CD8-positive, alpha-beta memory T cell (primary cell): Measurements from ENCODE around the gene HDGFL2. TPM values are rescaled to one million over a fixed set of nuclear protein-coding genes. Genes with fewer than 3 reads are reported as not detected.
A peak's percentile ranks its signal among the peaks of the same experiment; 100 is the strongest.

ENCODE experiments used
- CTCF ChIA-PET: fragments of 350-600 bp; sonication (Branson Sonifier 250); formaldehyde crosslinking; loops from one replicate; lab custom pipeline; 2021; ENCODE audit warnings: antibody characterized with exemption; lab: Charles Lee
- POLR2A ChIA-PET: fragments of 350-600 bp; sonication (Branson Sonifier 250); formaldehyde crosslinking; loops from one replicate; lab custom pipeline; 2021; ENCODE audit warnings: antibody characterized with exemption; lab: Charles Lee
- DNase-seq, 5 donors: peaks; one replicate each; pipeline versions ENCODE4 v3.0.0 to v3.0.0-alpha.2; 2020 to 2022; ENCODE audit warnings: mixed read lengths in 1 of 5
- H3K27ac ChIP-seq: one replicate; pipeline ENCODE4 v1.7.0; 2013; ENCODE audit warnings: low read depth, mild to moderate bottlenecking, low read length, moderate library complexity
- H3K27me3 ChIP-seq: 2 replicates; pipeline ENCODE4 v1.7.0; 2013; ENCODE audit warnings: low read length, mild to moderate bottlenecking; ENCODE audit not compliant: insufficient read depth, poor library complexity, severe bottlenecking
- H3K36me3 ChIP-seq: 2 replicates; pipeline ENCODE4 v1.7.0; 2013; ENCODE audit warnings: mild to moderate bottlenecking, low read length, moderate library complexity; ENCODE audit not compliant: insufficient read depth
- H3K4me1 ChIP-seq: 2 replicates; pipeline ENCODE4 v1.7.0; 2013; ENCODE audit warnings: mild to moderate bottlenecking, low read length, moderate library complexity; ENCODE audit not compliant: insufficient read depth
- H3K4me3 ChIP-seq: 2 replicates; pipeline ENCODE4 v1.7.0; 2013; ENCODE audit warnings: mild to moderate bottlenecking, low read length
- H3K9me3 ChIP-seq: 2 replicates; pipeline ENCODE4 v1.7.0; 2013; ENCODE audit warnings: mild to moderate bottlenecking, low read length
- H3K27ac Mint-ChIP-seq, 8 donors: one replicate each; pipeline ENCODE4 v1.8.0; 2020 to 2021; ENCODE audit warnings: mixed read lengths in 8 of 8, mild to moderate bottlenecking in 6 of 8, inconsistent platforms in 3 of 8, moderate library complexity in 3 of 8
- H3K27me3 Mint-ChIP-seq, 2 donors: one replicate each; pipeline ENCODE4 v1.8.0; 2020 to 2021; ENCODE audit warnings: mixed read lengths in 2 of 2, mild to moderate bottlenecking in 1 of 2, moderate library complexity in 1 of 2
- H3K36me3 Mint-ChIP-seq, 3 donors: one replicate each; pipeline ENCODE4 v1.8.0; 2020 to 2021; ENCODE audit warnings: mixed read lengths in 3 of 3, inconsistent platforms in 1 of 3, mild to moderate bottlenecking in 1 of 3
- H3K4me1 Mint-ChIP-seq, 3 donors: one replicate each; pipeline ENCODE4 v1.8.0; 2020 to 2021; ENCODE audit warnings: mixed read lengths in 3 of 3, inconsistent platforms in 1 of 3, mild to moderate bottlenecking in 1 of 3
- H3K4me3 Mint-ChIP-seq, 7 donors: one replicate each; pipeline ENCODE4 v1.8.0; 2020 to 2021; ENCODE audit warnings: mixed read lengths in 7 of 7, mild to moderate bottlenecking in 6 of 7, moderate library complexity in 4 of 7, inconsistent platforms in 2 of 7
- H3K9me3 Mint-ChIP-seq, 5 donors: one replicate each; pipeline ENCODE4 v1.8.0; 2020 to 2022; ENCODE audit warnings: mixed read lengths in 5 of 5, mild to moderate bottlenecking in 3 of 5, moderate library complexity in 2 of 5, inconsistent platforms in 1 of 5
- polyA plus RNA-seq: library from polyadenylated mRNA; unstranded; fragments of 300-500 nt; fragmentation: Illumina TruSeq; gene quantifications from one replicate; pipeline ENCODE4 v1.2.3, GENCODE V29; 2021
- total RNA-seq, 2 experiments: library from RNA; stranded (reverse); gene quantifications; one replicate each; pipeline ENCODE4 v1.2.3, GENCODE V29; 2021

HDGFL2 gene
- total and polyA plus RNA-seq, 3 experiments from 2014 or later = 24.9 to 45.4 (median 42.7) TPM

GRCh38 chr19:4505570-4506448 lies 33.7 kb downstream of the HDGFL2 start:
- H3K4me3 Mint-ChIP-seq = no peak overlapping the region
- no peaks in the 10 kb centered on the region for H3K9me3 ChIP-seq
- peaks cover 3 to 34% (median 4%) of the 10 kb centered on the region in 3 donors for H3K36me3 Mint-ChIP-seq
- H3K4me1 Mint-ChIP-seq = no peaks in the 10 kb centered on the region
- CTCF ChIA-PET = no interaction called here
- POLR2A ChIA-PET = no interaction called here
- DNase-seq = no peak
- no peaks in the 10 kb centered on the region for H3K4me1 ChIP-seq
- no peak overlapping the region for H3K4me3 ChIP-seq
- peak overlapping the region in 1 of 8 donors; percentile 89 for H3K27ac Mint-ChIP-seq
- no peaks in the 10 kb centered on the region for H3K27me3 Mint-ChIP-seq
- H3K9me3 Mint-ChIP-seq = no peaks in the 10 kb centered on the region
- H3K27me3 ChIP-seq = no peaks in the 10 kb centered on the region
- H3K27ac ChIP-seq = no peak overlapping the region
- H3K36me3 ChIP-seq = no peaks in the 10 kb centered on the region

GRCh38 chr19:4506449-4507149 lies 34.5 kb downstream of the HDGFL2 start:
- Histone ChIP-seq H3K4me1 (no peaks in the 10 kb centered on the region), H3K4me3 (no peak overlapping the region), H3K27ac (no peak overlapping the region), H3K36me3 (no peaks in the 10 kb centered on the region), H3K9me3 (no peaks in the 10 kb centered on the region), H3K27me3 (no peaks in the 10 kb centered on the region)
- no peaks in the 10 kb centered on the region for H3K9me3 Mint-ChIP-seq
- H3K36me3 Mint-ChIP-seq = peaks cover 3 to 32% (median 4%) of the 10 kb centered on the region in 3 donors
- peak overlapping the region in 2 of 8 donors; percentile 59 to 89 for H3K27ac Mint-ChIP-seq
- peak overlapping the region in 1 of 7 donors; percentile 77 for H3K4me3 Mint-ChIP-seq
- H3K27me3 Mint-ChIP-seq = no peaks in the 10 kb centered on the region
- POLR2A ChIA-PET = no interaction called here
- DNase-seq = no peak
- CTCF ChIA-PET = no interaction called here
- no peaks in the 10 kb centered on the region for H3K4me1 Mint-ChIP-seq

GRCh38 chr19:4507150-4507452 lies 35.0 kb downstream of the HDGFL2 start:
- H3K4me1 Mint-ChIP-seq = no peaks in the 10 kb centered on the region
- CTCF ChIA-PET = no interaction called here

GRCh38 chr19:4507804-4508203 lies 35.7 kb downstream of the HDGFL2 start:
- Mint-ChIP-seq H3K4me3 (no peak overlapping the region), H3K9me3 (no peaks in the 10 kb centered on the region), H3K27ac (no peak overlapping the region), H3K27me3 (no peaks in the 10 kb centered on the region), H3K4me1 (no peaks in the 10 kb centered on the region), H3K36me3 (peaks cover 3 to 23% (median 4%) of the 10 kb centered on the region in 3 donors)
- Histone ChIP-seq H3K4me1 (no peaks in the 10 kb centered on the region), H3K27me3 (no peaks in the 10 kb centered on the region), H3K9me3 (no peaks in the 10 kb centered on the region), H3K36me3 (no peaks in the 10 kb centered on the region), H3K27ac (no peak overlapping the region), H3K4me3 (no peak overlapping the region)
- CTCF ChIA-PET = no interaction called here
- DNase-seq = no peak
- POLR2A ChIA-PET = no interaction called here

More at GRCh38 chr19:4507150-4507452, 35.0 kb downstream of the HDGFL2 start:
- H3K4me3 ChIP-seq = no peak overlapping the region
- Mint-ChIP-seq H3K27me3 (no peaks in the 10 kb centered on the region), H3K27ac (no peak overlapping the region), H3K4me3 (no peak overlapping the region), H3K36me3 (peaks cover 3 to 30% (median 4%) of the 10 kb centered on the region in 3 donors), H3K9me3 (no peaks in the 10 kb centered on the region)
- H3K9me3 ChIP-seq = no peaks in the 10 kb centered on the region
- POLR2A ChIA-PET = no interaction called here
- H3K36me3 ChIP-seq = no peaks in the 10 kb centered on the region
- no peaks in the 10 kb centered on the region for H3K4me1 ChIP-seq
- H3K27ac ChIP-seq = no peak overlapping the region
- no peak for DNase-seq
- H3K27me3 ChIP-seq = no peaks in the 10 kb centered on the region

GRCh38 chr19:4508698-4509097 lies 36.6 kb downstream of the HDGFL2 start:
- H3K27me3 ChIP-seq = no peaks in the 10 kb centered on the region
- no peak overlapping the region for H3K4me3 Mint-ChIP-seq
- H3K36me3 Mint-ChIP-seq = peaks cover 3 to 20% (median 4%) of the 10 kb centered on the region in 3 donors
- no peaks in the 10 kb centered on the region for H3K4me1 Mint-ChIP-seq
- no peaks in the 10 kb centered on the region for H3K4me1 ChIP-seq
- DNase-seq = no peak
- ChIA-PET POLR2A (no interaction called here), CTCF (no interaction called here)
- no peak overlapping the region for H3K4me3 ChIP-seq
- no peaks in the 10 kb centered on the region for H3K27me3 Mint-ChIP-seq
- H3K9me3 Mint-ChIP-seq = no peaks in the 10 kb centered on the region
- H3K27ac ChIP-seq = no peak overlapping the region
- no peaks in the 10 kb centered on the region for H3K36me3 ChIP-seq
- no peak overlapping the region for H3K27ac Mint-ChIP-seq
- no peaks in the 10 kb centered on the region for H3K9me3 ChIP-seq

GRCh38 chr19:4510435-4511255 lies 38.5 kb downstream of the HDGFL2 start:
- Histone ChIP-seq H3K9me3 (no peaks in the 10 kb centered on the region), H3K27ac (no peak overlapping the region), H3K36me3 (no peaks in the 10 kb centered on the region), H3K27me3 (no peaks in the 10 kb centered on the region), H3K4me1 (no peaks in the 10 kb centered on the region), H3K4me3 (no peak overlapping the region)
- H3K4me3 Mint-ChIP-seq = no peak overlapping the region
- no peaks in the 10 kb centered on the region for H3K9me3 Mint-ChIP-seq
- H3K36me3 Mint-ChIP-seq = peaks cover 3 to 9% (median 4%) of the 10 kb centered on the region in 3 donors
- ChIA-PET POLR2A (no interaction called here), CTCF (no interaction called here)
- H3K27me3 Mint-ChIP-seq = no peaks in the 10 kb centered on the region
- no peak for DNase-seq
- H3K4me1 Mint-ChIP-seq = no peaks in the 10 kb centered on the region
- H3K27ac Mint-ChIP-seq = no peak overlapping the region

GRCh38 chr19:4511300-4512054 lies 39.4 kb downstream of the HDGFL2 start:
- Mint-ChIP-seq H3K27ac (no peak overlapping the region), H3K4me3 (no peak overlapping the region), H3K27me3 (no peaks in the 10 kb centered on the region), H3K4me1 (no peaks in the 10 kb centered on the region), H3K9me3 (no peaks in the 10 kb centered on the region), H3K36me3 (peaks cover 0 to 3% (median 0%) of the 10 kb centered on the region in 3 donors)
- no peaks in the 10 kb centered on the region for H3K36me3 ChIP-seq
- H3K27me3 ChIP-seq = no peaks in the 10 kb centered on the region
- no peak overlapping the region for H3K27ac ChIP-seq
- no peak for DNase-seq
- H3K4me1 ChIP-seq = no peaks in the 10 kb centered on the region
- ChIA-PET CTCF (no interaction called here), POLR2A (no interaction called here)
- H3K4me3 ChIP-seq = no peak overlapping the region
- H3K9me3 ChIP-seq = no peaks in the 10 kb centered on the region
